ENCODE measurements around the gene LAPTM5.

DNA sequence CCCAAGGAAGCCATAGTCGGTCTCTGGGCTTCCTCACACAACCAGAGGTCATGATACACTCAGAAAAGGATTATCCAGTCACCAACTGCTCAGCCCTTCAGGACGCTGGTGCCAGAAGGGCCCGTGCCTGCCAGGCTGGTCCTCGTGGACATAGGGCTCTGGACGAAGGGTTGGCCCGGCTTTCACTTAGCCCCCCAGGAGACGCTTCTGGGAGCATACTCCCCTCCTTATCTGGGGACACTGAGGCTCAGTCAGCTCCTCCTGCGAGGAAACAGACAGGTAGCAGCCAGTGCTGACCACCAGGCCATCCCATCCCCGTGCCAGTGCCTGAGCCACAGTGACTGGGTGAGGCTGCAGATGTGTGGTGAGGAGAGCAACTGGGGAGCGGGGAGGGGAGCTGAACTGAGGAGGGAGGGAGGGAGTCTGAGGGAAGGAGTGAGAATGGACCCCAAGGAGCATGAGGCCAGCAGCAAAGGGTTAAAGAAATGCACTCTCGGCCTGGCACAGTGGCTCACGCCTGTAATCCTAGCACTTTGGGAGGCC, 17.9 kb upstream of the LAPTM5 start:
- TF ChIP-seq, protein P1, sequence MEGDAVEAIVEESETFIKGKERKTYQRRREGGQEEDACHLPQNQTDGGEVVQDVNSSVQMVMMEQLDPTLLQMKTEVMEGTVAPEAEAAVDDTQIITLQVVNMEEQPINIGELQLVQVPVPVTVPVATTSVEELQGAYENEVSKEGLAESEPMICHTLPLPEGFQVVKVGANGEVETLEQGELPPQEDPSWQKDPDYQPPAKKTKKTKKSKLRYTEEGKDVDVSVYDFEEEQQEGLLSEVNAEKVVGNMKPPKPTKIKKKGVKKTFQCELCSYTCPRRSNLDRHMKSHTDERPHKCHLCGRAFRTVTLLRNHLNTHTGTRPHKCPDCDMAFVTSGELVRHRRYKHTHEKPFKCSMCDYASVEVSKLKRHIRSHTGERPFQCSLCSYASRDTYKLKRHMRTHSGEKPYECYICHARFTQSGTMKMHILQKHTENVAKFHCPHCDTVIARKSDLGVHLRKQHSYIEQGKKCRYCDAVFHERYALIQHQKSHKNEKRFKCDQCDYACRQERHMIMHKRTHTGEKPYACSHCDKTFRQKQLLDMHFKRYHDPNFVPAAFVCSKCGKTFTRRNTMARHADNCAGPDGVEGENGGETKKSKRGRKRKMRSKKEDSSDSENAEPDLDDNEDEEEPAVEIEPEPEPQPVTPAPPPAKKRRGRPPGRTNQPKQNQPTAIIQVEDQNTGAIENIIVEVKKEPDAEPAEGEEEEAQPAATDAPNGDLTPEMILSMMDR (IDR thresholded peaks at IDR 0.05): no peak
- no peak for TF ChIP-seq POLR2A (IDR thresholded peaks at IDR 0.05)
